Measurements from ENCODE around the gene C17orf78. TPM values are rescaled to one million over a fixed set of nuclear protein-coding genes. Genes with fewer than 3 reads are reported as not detected.

C17orf78 gene
- total RNA-seq, 1 donor from 2014 or later: not detected

DNA sequence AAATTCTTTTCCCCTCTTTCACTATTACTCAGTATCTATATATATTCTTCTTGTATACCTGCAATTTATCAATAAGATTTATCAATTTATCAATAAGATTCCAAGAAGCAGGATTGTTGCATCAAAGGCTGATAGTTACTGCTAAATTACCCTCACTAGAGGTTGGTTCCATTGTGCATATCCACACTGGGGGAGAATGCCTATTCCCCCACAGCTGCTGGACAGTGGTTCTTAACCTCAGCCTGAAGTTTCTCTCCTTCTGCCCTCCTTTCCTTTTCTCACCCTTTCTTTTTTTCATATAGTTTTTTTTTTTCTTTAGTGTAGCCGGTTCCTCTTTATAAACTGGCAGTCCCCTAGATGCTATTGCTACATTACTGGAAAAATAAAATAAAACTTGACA lies 6.3 kb downstream of the C17orf78 start:
- Histone ChIP-seq H4K20me1 (ENCODE audit: insufficient read depth, low read length) (no peaks in the 10 kb centered on the region), H3K9ac (ENCODE audit: low read length) (no peak overlapping the region), H2AFZ (ENCODE audit: low read depth, low read length) (no peak overlapping the region), H3K27ac (ENCODE audit: low read depth, low read length) (no peak overlapping the region), H3K4me2 (ENCODE audit: low read length) (no peak overlapping the region), H3K36me3 (ENCODE audit: insufficient read depth, low read length) (no peaks in the 10 kb centered on the region), H3K9me3 (ENCODE audit: insufficient read depth, low read depth, low read length) (no peaks in the 10 kb centered on the region), H3K4me3 (ENCODE audit: insufficient read depth, low read depth, low read length) (no peak overlapping the region), H3K4me1 (ENCODE audit: insufficient read depth, low read length) (no peaks in the 10 kb centered on the region), H3K27me3 (ENCODE audit: insufficient read depth, low read length) (no peaks in the 10 kb centered on the region), H3K79me2 (ENCODE audit: insufficient read depth, low read length) (no peaks in the 10 kb centered on the region)
- FAIRE-seq (no peak), DNase-seq (ENCODE audit: low read depth) (no peak)
- Mint-ChIP-seq H3K27me3 (ENCODE audit: low read depth, unreplicated experiment) (no peaks in the 10 kb centered on the region), H3K4me3 (ENCODE audit: unreplicated experiment) (no peak overlapping the region), H3K36me3 (ENCODE audit: low read depth, unreplicated experiment) (peaks cover 2% of the 10 kb centered on the region), H3K9me3 (ENCODE audit: unreplicated experiment) (no peaks in the 10 kb centered on the region), H3K27ac (ENCODE audit: unreplicated experiment) (no peak overlapping the region), H3K4me1 (ENCODE audit: low read depth, unreplicated experiment) (no peaks in the 10 kb centered on the region)
- TF ChIP-seq EZH2 (IDR thresholded peaks at IDR 0.05; ENCODE audit: insufficient read depth, low read length): no peak
- TF ChIP-seq, protein P1, sequence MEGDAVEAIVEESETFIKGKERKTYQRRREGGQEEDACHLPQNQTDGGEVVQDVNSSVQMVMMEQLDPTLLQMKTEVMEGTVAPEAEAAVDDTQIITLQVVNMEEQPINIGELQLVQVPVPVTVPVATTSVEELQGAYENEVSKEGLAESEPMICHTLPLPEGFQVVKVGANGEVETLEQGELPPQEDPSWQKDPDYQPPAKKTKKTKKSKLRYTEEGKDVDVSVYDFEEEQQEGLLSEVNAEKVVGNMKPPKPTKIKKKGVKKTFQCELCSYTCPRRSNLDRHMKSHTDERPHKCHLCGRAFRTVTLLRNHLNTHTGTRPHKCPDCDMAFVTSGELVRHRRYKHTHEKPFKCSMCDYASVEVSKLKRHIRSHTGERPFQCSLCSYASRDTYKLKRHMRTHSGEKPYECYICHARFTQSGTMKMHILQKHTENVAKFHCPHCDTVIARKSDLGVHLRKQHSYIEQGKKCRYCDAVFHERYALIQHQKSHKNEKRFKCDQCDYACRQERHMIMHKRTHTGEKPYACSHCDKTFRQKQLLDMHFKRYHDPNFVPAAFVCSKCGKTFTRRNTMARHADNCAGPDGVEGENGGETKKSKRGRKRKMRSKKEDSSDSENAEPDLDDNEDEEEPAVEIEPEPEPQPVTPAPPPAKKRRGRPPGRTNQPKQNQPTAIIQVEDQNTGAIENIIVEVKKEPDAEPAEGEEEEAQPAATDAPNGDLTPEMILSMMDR (IDR thresholded peaks at IDR 0.05; ENCODE audit: insufficient read depth, low read depth, low read length): no peak

DNA sequence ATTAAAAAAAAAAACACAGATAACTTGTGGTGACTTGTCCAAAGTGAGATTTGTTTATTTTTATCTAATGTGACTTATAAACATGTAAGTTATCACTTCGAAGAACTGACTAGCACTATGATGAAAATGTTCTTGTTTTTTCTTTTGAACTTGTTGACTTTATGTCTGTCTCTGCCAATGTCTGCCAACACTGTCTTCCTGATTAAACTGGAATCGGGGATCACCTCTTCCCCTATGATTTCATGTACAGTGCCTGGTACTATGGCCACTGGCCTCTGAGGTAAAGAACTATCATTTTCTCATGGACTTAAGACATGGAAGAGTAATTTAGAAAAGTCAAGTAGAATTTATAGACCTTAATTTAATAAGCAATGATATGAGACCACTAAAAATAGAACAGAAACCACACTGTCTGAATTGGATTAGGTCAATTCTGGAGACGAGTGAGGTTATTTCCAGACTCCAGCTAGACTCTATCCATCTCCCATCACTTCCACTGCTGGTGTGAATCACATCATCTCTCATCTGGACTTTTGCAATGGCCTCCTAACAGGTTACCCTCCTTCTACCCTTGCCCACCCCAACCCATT lies 8.9 kb downstream of the C17orf78 start:
- no peak overlapping the region for H3K9ac ChIP-seq (ENCODE audit: low read length)
- FAIRE-seq (no peak), DNase-seq (ENCODE audit: low read depth) (no peak)
- no peak overlapping the region for H2AFZ ChIP-seq (ENCODE audit: low read depth, low read length)
- no peak overlapping the region for H3K27ac Mint-ChIP-seq (ENCODE audit: unreplicated experiment)
- H3K4me3 Mint-ChIP-seq (ENCODE audit: unreplicated experiment): no peak overlapping the region
- H3K4me2 ChIP-seq (ENCODE audit: low read length): no peak overlapping the region
- peaks cover 11% of the 10 kb centered on the region for H3K4me1 Mint-ChIP-seq (ENCODE audit: low read depth, unreplicated experiment)
- no peaks in the 10 kb centered on the region for H3K79me2 ChIP-seq (ENCODE audit: insufficient read depth, low read length)
- H3K9me3 ChIP-seq (ENCODE audit: insufficient read depth, low read depth, low read length): no peaks in the 10 kb centered on the region
- TF ChIP-seq, protein P1 (IDR thresholded peaks at IDR 0.05; ENCODE audit: insufficient read depth, low read depth, low read length): no peak
- no peak for TF ChIP-seq EZH2 (IDR thresholded peaks at IDR 0.05; ENCODE audit: insufficient read depth, low read length)
- H3K27me3 Mint-ChIP-seq (ENCODE audit: low read depth, unreplicated experiment): no peaks in the 10 kb centered on the region
- no peak overlapping the region for H3K27ac ChIP-seq (ENCODE audit: low read depth, low read length)
- no peaks in the 10 kb centered on the region for H4K20me1 ChIP-seq (ENCODE audit: insufficient read depth, low read length)
- H3K27me3 ChIP-seq (ENCODE audit: insufficient read depth, low read length): no peaks in the 10 kb centered on the region
- H3K9me3 Mint-ChIP-seq (ENCODE audit: unreplicated experiment): no peaks in the 10 kb centered on the region
- no peaks in the 10 kb centered on the region for H3K36me3 ChIP-seq (ENCODE audit: insufficient read depth, low read length)
- no peak overlapping the region for H3K4me3 ChIP-seq (ENCODE audit: insufficient read depth, low read depth, low read length)
- peaks cover 8% of the 10 kb centered on the region for H3K4me1 ChIP-seq (ENCODE audit: insufficient read depth, low read length)
- no peaks in the 10 kb centered on the region for H3K36me3 Mint-ChIP-seq (ENCODE audit: low read depth, unreplicated experiment)

DNA sequence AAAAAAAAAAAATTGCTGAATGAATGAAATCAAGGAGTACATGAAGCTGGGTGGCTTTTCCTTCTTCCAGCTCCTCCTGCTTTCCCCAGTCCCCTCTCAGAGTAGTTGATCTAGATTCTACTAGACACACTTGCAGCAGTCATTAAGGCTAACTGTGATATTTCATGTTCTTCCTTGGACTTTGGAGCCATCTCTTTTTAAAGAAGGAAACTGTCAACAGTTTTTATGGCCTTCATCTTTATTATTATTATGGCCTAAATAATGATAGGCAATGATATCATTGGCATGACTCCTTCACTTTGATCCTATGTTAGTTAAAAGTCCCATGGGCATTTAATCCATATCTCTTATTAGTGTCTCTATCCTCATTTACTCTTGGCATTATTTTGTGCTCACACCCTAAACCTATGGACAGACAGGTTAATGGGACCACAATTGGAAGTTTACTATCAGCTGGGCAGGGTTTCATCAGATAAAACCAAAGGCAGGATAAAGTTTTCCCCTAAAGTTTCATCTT lies 9.7 kb downstream of the C17orf78 start:
- no peaks in the 10 kb centered on the region for H3K9me3 ChIP-seq (ENCODE audit: insufficient read depth, low read depth, low read length)
- Mint-ChIP-seq H3K36me3 (ENCODE audit: low read depth, unreplicated experiment) (no peaks in the 10 kb centered on the region), H3K4me3 (ENCODE audit: unreplicated experiment) (no peak overlapping the region), H3K9me3 (ENCODE audit: unreplicated experiment) (no peaks in the 10 kb centered on the region), H3K27me3 (ENCODE audit: low read depth, unreplicated experiment) (no peaks in the 10 kb centered on the region), H3K27ac (ENCODE audit: unreplicated experiment) (no peak overlapping the region), H3K4me1 (ENCODE audit: low read depth, unreplicated experiment) (peaks cover 11% of the 10 kb centered on the region)
- no peak overlapping the region for H3K9ac ChIP-seq (ENCODE audit: low read length)
- H4K20me1 ChIP-seq (ENCODE audit: insufficient read depth, low read length): no peaks in the 10 kb centered on the region
- H3K4me2 ChIP-seq (ENCODE audit: low read length): no peak overlapping the region
- no peaks in the 10 kb centered on the region for H3K79me2 ChIP-seq (ENCODE audit: insufficient read depth, low read length)
- H3K27me3 ChIP-seq (ENCODE audit: insufficient read depth, low read length): no peaks in the 10 kb centered on the region
- H3K4me3 ChIP-seq (ENCODE audit: insufficient read depth, low read depth, low read length): no peak overlapping the region
- no peak overlapping the region for H3K27ac ChIP-seq (ENCODE audit: low read depth, low read length)
- FAIRE-seq: no peak
- no peak overlapping the region for H2AFZ ChIP-seq (ENCODE audit: low read depth, low read length)
- DNase-seq (ENCODE audit: low read depth): no peak
- TF ChIP-seq, protein P1 (IDR thresholded peaks at IDR 0.05; ENCODE audit: insufficient read depth, low read depth, low read length): no peak
- peaks cover 8% of the 10 kb centered on the region for H3K4me1 ChIP-seq (ENCODE audit: insufficient read depth, low read length)
- H3K36me3 ChIP-seq (ENCODE audit: insufficient read depth, low read length): no peaks in the 10 kb centered on the region
